Natural killer cell (primary cell): ENCODE results near the gene GAGE12H. TPM values are rescaled to one million over a fixed set of nuclear protein-coding genes. Genes with fewer than 3 reads are reported as not detected.
A peak's percentile ranks its signal among the peaks of the same experiment; 100 is the strongest.
"Not testable (repeated sequence)": the region's sequence is repeated elsewhere in the genome, so short reads cannot be mapped to it uniquely, and the experiment has no call there.

ENCODE experiments used
- ATAC-seq, 3 donors: fragments of 150-1000 bp in 2 of 3; fragments of 200-7000 bp in 1 of 3; cut with Tn5 transposase; 1 replicate in 1 of 3; 2 replicates in 2 of 3; pipeline ENCODE4 v1.10.0; 2021; ENCODE audit warnings: mild to moderate bottlenecking in 2 of 3, moderate library complexity in 2 of 3
- DNase-seq, 2 donors: peaks; one replicate each; pipeline versions ENCODE4 v3.0.0 to v3.0.0-alpha.2; 2013 to 2021; ENCODE audit warnings: mixed read lengths in 1 of 2
- H3K27ac ChIP-seq: one replicate; pipeline ENCODE4 v1.5.1; 2013; ENCODE audit warnings: mild to moderate bottlenecking, low read length
- H3K27me3 ChIP-seq: one replicate; pipeline ENCODE4 v1.6.1; 2013; ENCODE audit warnings: low read length; ENCODE audit not compliant: control insufficient read depth, insufficient read depth
- H3K36me3 ChIP-seq: one replicate; pipeline ENCODE4 v1.6.1; 2013; ENCODE audit warnings: low read length; ENCODE audit not compliant: control insufficient read depth, insufficient read depth
- H3K4me1 ChIP-seq: one replicate; pipeline ENCODE4 v1.6.1; 2013; ENCODE audit warnings: low read length; ENCODE audit not compliant: control insufficient read depth, insufficient read depth
- H3K4me3 ChIP-seq: one replicate; pipeline ENCODE4 v1.5.1; 2013; ENCODE audit warnings: low read length
- H3K9me3 ChIP-seq: one replicate; pipeline ENCODE4 v1.6.1; 2013; ENCODE audit warnings: low read length; ENCODE audit not compliant: control insufficient read depth, insufficient read depth
- H3K27ac Mint-ChIP-seq, 2 donors: one replicate each; pipeline ENCODE4 v1.8.0; 2022; ENCODE audit warnings: mild to moderate bottlenecking in 2 of 2, mixed read lengths in 2 of 2, moderate library complexity in 1 of 2
- H3K27me3 Mint-ChIP-seq, 2 donors: one replicate each; pipeline ENCODE4 v1.8.0; 2022; ENCODE audit warnings: low read depth in 2 of 2, mixed read lengths in 2 of 2
- H3K36me3 Mint-ChIP-seq: one replicate; pipeline ENCODE4 v1.8.0; 2022; ENCODE audit warnings: mixed read lengths
- H3K4me1 Mint-ChIP-seq, 2 donors: one replicate each; pipeline ENCODE4 v1.8.0; 2022; ENCODE audit warnings: mixed read lengths in 2 of 2
- H3K4me3 Mint-ChIP-seq: one replicate; pipeline ENCODE4 v1.8.0; 2022; ENCODE audit warnings: mild to moderate bottlenecking, moderate library complexity, mixed read lengths
- H3K9me3 Mint-ChIP-seq, 2 donors: one replicate each; pipeline ENCODE4 v1.8.0; 2022; ENCODE audit warnings: mixed read lengths in 2 of 2
- WGBS: methylation state at CpG from one replicate; pipeline ENCODE4 v1.1.7; 2013; ENCODE audit warnings: missing lambda C conversion rate; ENCODE audit not compliant: insufficient coverage; 5-methylcytosine and 5-hydroxymethylcytosine counted together
- intact Hi-C: fragments of 100-400 bp; cut with micrococcal nuclease; formaldehyde crosslinking; loops from one replicate; pipeline ENCODE4 v1.14.2; 2022
- total RNA-seq, 4 donors: library from RNA; stranded (reverse); fragments of 120-200 nt in 1 of 4; gene quantifications; one replicate each; pipeline versions ENCODE4 v1.2.3 to v1.2.4, GENCODE V29; 2013 to 2022
- TF ChIP-seq, protein P1 (sequence below): fragments of 200-600 bp; IDR thresholded peaks from one replicate; pipeline ENCODE4 v1.8.0; 2022; ENCODE audit warnings: antibody characterized with exemption

The GAGE12H gene
- total RNA-seq, 3 donors from 2014 or later (not counting 1 experiment from before 2014, with no cell fraction given) = not detected

DNA sequence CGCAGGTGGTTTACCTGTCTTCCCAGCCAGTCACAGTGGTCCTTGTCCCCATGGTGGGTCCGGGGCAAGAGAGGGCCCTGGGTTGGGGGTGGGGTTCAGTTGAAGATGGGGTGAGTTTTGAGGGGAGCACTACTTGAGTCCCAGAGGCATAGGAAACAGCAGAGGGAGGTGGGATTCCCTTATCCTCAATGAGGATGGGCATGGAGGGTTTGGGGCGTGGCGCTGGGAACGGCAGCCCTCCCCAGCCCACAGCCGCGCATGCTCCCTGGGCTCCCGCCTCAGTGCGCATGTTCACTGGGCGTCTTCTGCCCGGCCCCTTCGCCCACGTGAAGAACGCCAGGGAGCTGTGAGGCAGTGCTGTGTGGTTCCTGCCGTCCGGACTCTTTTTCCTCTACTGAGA is 9.4 kb downstream of the GAGE12H start, which contains the start of gene GAGE2A:
TSS of gene GAGE2A (plus strand) at position 301 of the 400 bp plus-strand sequence. CDS start 1,155 bp downstream, outside the sequence.
- H3K27ac Mint-ChIP-seq, intact Hi-C loops, H3K4me1 ChIP-seq, H3K27ac ChIP-seq, H3K4me1 Mint-ChIP-seq, DNase-seq, H3K36me3 Mint-ChIP-seq, H3K9me3 ChIP-seq, ATAC-seq, H3K27me3 ChIP-seq, H3K27me3 Mint-ChIP-seq, H3K36me3 ChIP-seq, H3K4me3 Mint-ChIP-seq, H3K9me3 Mint-ChIP-seq, H3K4me3 ChIP-seq: not testable (repeated sequence)
- no CpG with 5 or more reads among the region's 16 CpGs for WGBS

DNA sequence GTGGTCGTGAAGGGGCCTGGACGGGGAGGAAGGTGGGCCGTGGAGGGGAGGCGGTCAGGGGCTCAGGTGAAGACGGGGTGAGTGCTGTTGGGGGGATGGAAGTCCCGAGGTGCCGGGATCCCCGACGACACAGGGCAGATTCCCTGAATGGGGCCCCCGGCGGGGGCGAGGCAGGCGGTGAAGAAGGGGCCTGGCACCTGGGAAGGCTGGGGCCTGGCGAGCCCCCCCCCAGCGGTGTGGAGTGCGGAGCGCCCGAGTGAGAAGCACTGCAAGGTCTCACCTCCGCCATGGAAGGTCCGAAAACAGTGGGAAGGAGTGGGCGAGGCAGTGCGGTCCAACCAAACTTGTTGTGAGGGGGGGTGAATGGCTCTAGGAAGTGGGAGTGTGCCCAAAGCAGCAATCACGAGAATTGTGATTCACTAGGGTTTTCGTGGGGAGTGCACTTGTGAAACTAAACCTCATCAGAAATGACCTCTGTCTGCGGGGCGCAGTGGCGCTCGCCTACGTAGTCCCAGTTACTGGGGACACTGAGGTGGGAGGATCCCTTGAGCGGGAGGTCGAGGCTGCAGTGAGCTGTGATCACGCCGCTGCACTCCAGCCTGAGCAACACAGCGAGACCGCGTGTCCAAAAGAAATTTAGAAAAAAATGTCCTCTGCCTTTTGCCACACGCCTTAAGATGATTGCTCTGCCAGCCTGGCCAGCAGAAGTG is 10.2 kb downstream of the GAGE12H start:
- H3K36me3 ChIP-seq, H3K4me1 ChIP-seq, intact Hi-C loops, H3K27me3 Mint-ChIP-seq, ATAC-seq, H3K9me3 Mint-ChIP-seq, H3K9me3 ChIP-seq, H3K36me3 Mint-ChIP-seq, H3K4me3 Mint-ChIP-seq, H3K27ac Mint-ChIP-seq, H3K4me3 ChIP-seq, H3K27ac ChIP-seq, H3K4me1 Mint-ChIP-seq, H3K27me3 ChIP-seq: not testable (repeated sequence)
- DNase-seq = peak in 1 of 2 donors; percentile 15
- WGBS = 94% methylated on average over 17 of the region's 37 CpGs

DNA sequence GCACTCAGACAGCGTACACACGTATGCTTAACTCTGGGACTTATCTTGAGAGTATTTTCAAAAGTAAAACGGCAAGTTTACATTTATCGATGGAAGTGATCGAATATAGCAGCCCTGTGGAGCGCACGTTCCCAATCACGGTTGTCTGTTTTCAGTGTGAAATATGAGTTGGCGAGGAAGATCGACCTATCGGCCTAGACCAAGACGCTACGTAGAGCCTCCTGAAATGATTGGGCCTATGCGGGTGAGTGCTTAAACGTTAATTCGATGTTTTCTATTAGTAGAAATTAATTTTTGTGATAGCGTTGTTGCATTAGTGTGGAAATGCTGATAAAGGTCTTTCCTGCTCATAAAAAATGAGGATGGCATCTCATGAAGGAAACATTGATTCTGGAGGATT is 10.7 kb downstream of the GAGE12H start:
- H3K4me1 ChIP-seq, H3K36me3 ChIP-seq, intact Hi-C loops, ATAC-seq, H3K9me3 ChIP-seq, H3K4me1 Mint-ChIP-seq, H3K9me3 Mint-ChIP-seq, H3K27me3 ChIP-seq, H3K4me3 ChIP-seq, DNase-seq, H3K27me3 Mint-ChIP-seq, H3K36me3 Mint-ChIP-seq, H3K27ac ChIP-seq, H3K27ac Mint-ChIP-seq, H3K4me3 Mint-ChIP-seq: not testable (repeated sequence)
- 100% methylated on average over 5 of the region's 17 CpGs for WGBS

DNA sequence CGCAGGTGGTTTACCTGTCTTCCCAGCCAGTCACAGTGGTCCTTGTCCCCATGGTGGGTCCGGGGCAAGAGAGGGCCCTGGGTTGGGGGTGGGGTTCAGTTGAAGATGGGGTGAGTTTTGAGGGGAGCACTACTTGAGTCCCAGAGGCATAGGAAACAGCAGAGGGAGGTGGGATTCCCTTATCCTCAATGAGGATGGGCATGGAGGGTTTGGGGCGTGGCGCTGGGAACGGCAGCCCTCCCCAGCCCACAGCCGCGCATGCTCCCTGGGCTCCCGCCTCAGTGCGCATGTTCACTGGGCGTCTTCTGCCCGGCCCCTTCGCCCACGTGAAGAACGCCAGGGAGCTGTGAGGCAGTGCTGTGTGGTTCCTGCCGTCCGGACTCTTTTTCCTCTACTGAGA is 19.0 kb downstream of the GAGE12H start, which contains the start of gene GAGE1:
TSS of gene GAGE1 (plus strand) at position 301 of the 400 bp plus-strand sequence. CDS start 1,155 bp downstream, outside the sequence.
- H3K27ac ChIP-seq, intact Hi-C loops, H3K36me3 Mint-ChIP-seq, H3K36me3 ChIP-seq, H3K4me1 ChIP-seq, H3K4me3 ChIP-seq, DNase-seq, H3K9me3 Mint-ChIP-seq, H3K9me3 ChIP-seq, ATAC-seq, H3K27ac Mint-ChIP-seq, H3K4me3 Mint-ChIP-seq, H3K27me3 ChIP-seq, H3K27me3 Mint-ChIP-seq, H3K4me1 Mint-ChIP-seq: not testable (repeated sequence)
- WGBS = no CpG with 5 or more reads among the region's 16 CpGs

DNA sequence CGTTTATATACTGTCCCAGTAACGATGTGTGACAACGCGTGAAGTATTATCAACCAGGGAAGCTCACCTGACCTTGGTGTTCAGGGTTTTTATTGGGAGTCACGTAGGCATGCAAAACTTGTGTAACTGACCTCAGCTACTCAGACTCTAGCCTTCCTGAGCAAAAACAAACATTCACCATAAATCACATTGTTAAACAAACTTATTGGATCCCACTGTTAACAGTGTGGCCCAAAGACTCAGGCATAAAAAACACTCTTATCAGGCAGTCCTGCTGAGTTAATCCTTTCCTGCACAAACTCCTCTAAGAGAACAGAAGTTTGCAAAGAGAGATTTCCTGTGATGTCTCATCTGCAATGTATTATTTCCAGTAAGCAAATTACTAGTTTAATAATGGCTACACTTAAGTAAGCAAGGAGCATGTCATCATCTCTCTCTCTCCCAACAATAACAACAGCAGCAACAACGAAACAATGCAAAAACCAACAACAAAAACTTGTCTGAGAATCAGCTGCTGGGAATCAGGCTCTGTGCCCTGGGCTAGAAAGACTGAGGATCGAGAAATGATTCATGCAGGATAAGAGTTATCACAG is 31.1 kb downstream of the GAGE12H start:
- H3K9me3 ChIP-seq = no peaks in the 10 kb centered on the region
- no peaks in the 10 kb centered on the region for H3K36me3 Mint-ChIP-seq
- 58% methylated on average over 6 of the region's 7 CpGs for WGBS
- H3K9me3 Mint-ChIP-seq = no peaks in the 10 kb centered on the region
- no peaks in the 10 kb centered on the region for H3K4me1 ChIP-seq
- ATAC-seq = no peak
- DNase-seq = no peak
- H3K4me1 Mint-ChIP-seq = no peaks in the 10 kb centered on the region
- TF ChIP-seq, protein P1, sequence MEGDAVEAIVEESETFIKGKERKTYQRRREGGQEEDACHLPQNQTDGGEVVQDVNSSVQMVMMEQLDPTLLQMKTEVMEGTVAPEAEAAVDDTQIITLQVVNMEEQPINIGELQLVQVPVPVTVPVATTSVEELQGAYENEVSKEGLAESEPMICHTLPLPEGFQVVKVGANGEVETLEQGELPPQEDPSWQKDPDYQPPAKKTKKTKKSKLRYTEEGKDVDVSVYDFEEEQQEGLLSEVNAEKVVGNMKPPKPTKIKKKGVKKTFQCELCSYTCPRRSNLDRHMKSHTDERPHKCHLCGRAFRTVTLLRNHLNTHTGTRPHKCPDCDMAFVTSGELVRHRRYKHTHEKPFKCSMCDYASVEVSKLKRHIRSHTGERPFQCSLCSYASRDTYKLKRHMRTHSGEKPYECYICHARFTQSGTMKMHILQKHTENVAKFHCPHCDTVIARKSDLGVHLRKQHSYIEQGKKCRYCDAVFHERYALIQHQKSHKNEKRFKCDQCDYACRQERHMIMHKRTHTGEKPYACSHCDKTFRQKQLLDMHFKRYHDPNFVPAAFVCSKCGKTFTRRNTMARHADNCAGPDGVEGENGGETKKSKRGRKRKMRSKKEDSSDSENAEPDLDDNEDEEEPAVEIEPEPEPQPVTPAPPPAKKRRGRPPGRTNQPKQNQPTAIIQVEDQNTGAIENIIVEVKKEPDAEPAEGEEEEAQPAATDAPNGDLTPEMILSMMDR = no peak
- H3K27me3 ChIP-seq = no peaks in the 10 kb centered on the region
- no peak overlapping the region for H3K4me3 ChIP-seq
- no peak overlapping the region for H3K4me3 Mint-ChIP-seq
- intact Hi-C loops = no loop called here
- H3K36me3 ChIP-seq = no peaks in the 10 kb centered on the region
- peaks cover 0 to 19% of the 10 kb centered on the region in 2 donors for H3K27me3 Mint-ChIP-seq
- no peak overlapping the region for H3K27ac Mint-ChIP-seq
- H3K27ac ChIP-seq = no peak overlapping the region
